ENCODE data around the gene C6orf15. TPM values are rescaled to one million over a fixed set of nuclear protein-coding genes. Genes with fewer than 3 reads are reported as not detected.

Gene C6orf15
- total and polyA plus RNA-seq, 2 of the 8 experiments (the other 6 are each of a cell fraction or from before 2014, with no cell fraction given), result not detected

DNA sequence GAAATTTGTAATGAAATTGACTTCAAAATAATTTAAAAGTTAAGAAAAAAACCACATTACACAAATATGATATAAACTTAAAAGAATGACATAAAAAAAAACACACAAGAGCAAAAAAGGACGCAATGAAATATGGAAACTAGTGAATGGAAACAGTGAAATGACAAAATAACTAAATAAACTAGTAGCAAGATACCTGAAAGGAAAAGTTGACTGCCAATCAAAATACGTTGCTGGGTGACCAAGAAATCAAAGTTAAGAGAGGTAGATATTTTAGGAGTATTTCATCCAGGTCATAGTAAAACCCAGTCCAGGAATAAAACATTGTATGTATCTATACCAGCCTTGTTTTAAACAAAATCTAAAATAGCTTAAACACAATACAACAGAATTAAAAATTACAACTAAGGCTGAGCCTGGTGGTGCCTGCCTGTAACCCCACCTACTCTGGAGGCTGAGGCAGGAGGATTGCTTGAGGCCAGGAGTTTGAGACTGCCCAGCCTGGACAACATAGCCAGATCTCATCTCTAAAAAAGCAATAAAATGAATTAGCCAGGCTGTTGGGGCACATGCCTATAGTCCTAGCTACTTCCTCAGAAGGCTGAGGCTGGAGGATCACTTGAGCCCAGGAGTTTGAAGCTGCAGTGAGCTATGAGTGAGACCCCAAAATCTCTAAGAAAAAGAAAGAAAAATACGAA lies 22.0 kb downstream of the C6orf15 start:
- Histone ChIP-seq H3K79me1 (ENCODE audit: low read depth, low read length) (no peaks in the 10 kb centered on the region), H2BK15ac (ENCODE audit: low read length) (no peak overlapping the region), H3K14ac (ENCODE audit: insufficient read length) (no peak overlapping the region), H3K4me1 (replicated peaks in 1 of 4; ENCODE audit: control insufficient read depth in 3 of 4, insufficient read depth in 4 of 4, low read length in 3 of 4) (peaks cover 0 to 3% (median 0%) of the 10 kb centered on the region in 4 experiments; a peak in 3 of 7 replicates), H4K20me1 (replicated peaks in 1 of 2; ENCODE audit: control insufficient read depth in 1 of 2, insufficient read depth in 2 of 2, low read length in 2 of 2) (no peaks in the 10 kb centered on the region), H3K23ac (ENCODE audit: insufficient read length) (no peak overlapping the region), H2AK5ac (ENCODE audit: low read depth, low read length) (no peak overlapping the region), H3K27me3 (replicated peaks in 1 of 4; ENCODE audit: control insufficient read depth in 3 of 4, extremely low read depth in 1 of 4, insufficient read depth in 3 of 4, low read length in 3 of 4) (no peaks in the 10 kb centered on the region), H3K4me2 (ENCODE audit: insufficient read depth in 1 of 2, low read depth in 2 of 2, low read length in 2 of 2) (no peak overlapping the region), H2BK12ac (ENCODE audit: low read depth, low read length) (no peak overlapping the region), H3K4me3 (ENCODE audit: extremely low read depth in 1 of 4, insufficient read depth in 2 of 4, low read depth in 3 of 4, low read length in 4 of 4) (no peak overlapping the region), H4K91ac (replicated peaks; ENCODE audit: insufficient read length, low read length) (no peak overlapping the region), H3K9ac (replicated peaks in 1 of 4; ENCODE audit: extremely low read depth in 1 of 4, low read depth in 3 of 4, low read length in 3 of 4) (no peak overlapping the region), H3K27ac (ENCODE audit: low read depth, low read length) (no peak overlapping the region), H2BK5ac (ENCODE audit: low read depth, low read length) (no peak overlapping the region), H3K9me3 (ENCODE audit: insufficient read depth in 2 of 2, low read depth in 1 of 2, low read length in 1 of 2) (no peaks in the 10 kb centered on the region), H3K56ac (replicated peaks; ENCODE audit: insufficient read length, low read depth, low read length) (no peak overlapping the region), H2AFZ (ENCODE audit: low read length) (no peak overlapping the region), H3K79me2 (ENCODE audit: control insufficient read depth in 1 of 2, insufficient read depth in 2 of 2, low read length in 2 of 2) (no peaks in the 10 kb centered on the region), H4K5ac (ENCODE audit: insufficient read length, low read depth, low read length) (no peak overlapping the region), H2BK20ac (ENCODE audit: low read length) (no peak overlapping the region), H3K23me2 (ENCODE audit: low read depth, low read length) (no peaks in the 10 kb centered on the region), H3K4ac (replicated peaks; ENCODE audit: insufficient read length, low read depth, low read length) (no peak overlapping the region), H3K18ac (ENCODE audit: extremely low read depth, low read length) (no peak overlapping the region), H4K8ac (ENCODE audit: extremely low read depth, insufficient read depth, low read length) (no peak overlapping the region), H2BK120ac (replicated peaks; ENCODE audit: low read depth, low read length) (no peak overlapping the region), H3K36me3 (ENCODE audit: control insufficient read depth in 2 of 4, insufficient read depth in 4 of 4, low read length in 3 of 4) (no peaks in the 10 kb centered on the region)
- ChIA-PET POLR2A (ENCODE audit: partially characterized antibody) (interaction anchor here (1.2 kb wide), 1 partner anchor 183 kb away, joined by 5 read pairs; the partner anchor contains the start of gene GTF2H4), CTCF (ENCODE audit: partially characterized antibody) (interaction anchor here (0.9 to 13.3 kb wide), 10 partner anchors 11 to 276 kb away, joined by 3 to 285 read pairs (median 6); partner anchors contain the start of genes CDSN and VARS2)
- FAIRE-seq (no peak), DNase-seq (ENCODE audit: low read depth in 1 of 2, low spot score in 2 of 2) (no peak)
- WGBS, 2 experiments (ENCODE audit: extremely low coverage in 1 of 2, insufficient coverage in 1 of 2, insufficient read length in 1 of 2, insufficient replicate concordance in 2 of 2, low coverage in 1 of 2, low lambda C conversion rate in 2 of 2, missing lambda C conversion rate in 1 of 2), result 68% methylated on average over 3 of the region's 3 CpGs; no CpG with 5 or more reads in 1 of the 2 experiments
- TF ChIP-seq, protein P1, sequence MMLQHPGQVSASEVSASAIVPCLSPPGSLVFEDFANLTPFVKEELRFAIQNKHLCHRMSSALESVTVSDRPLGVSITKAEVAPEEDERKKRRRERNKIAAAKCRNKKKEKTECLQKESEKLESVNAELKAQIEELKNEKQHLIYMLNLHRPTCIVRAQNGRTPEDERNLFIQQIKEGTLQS (IDR thresholded peaks at IDR 0.05; ENCODE audit: insufficient read depth, low read depth, low read length), result no peak
- TF ChIP-seq RBBP5 (IDR thresholded peaks at IDR 0.05; ENCODE audit: borderline replicate concordance, low read depth, low read length) (no peak), TAF7 (optimal IDR thresholded peaks at IDR 0.05; ENCODE audit: borderline replicate concordance, low read depth, low read length) (no peak), NANOG (IDR thresholded peaks at IDR 0.05; ENCODE audit: insufficient read depth, low read depth, low read length, poor library complexity, severe bottlenecking) (no peak), JUND (IDR thresholded peaks at IDR 0.05; ENCODE audit: low read length) (no peak), SP2 (IDR thresholded peaks at IDR 0.05; ENCODE audit: low read length) (no peak), CBX5 (IDR thresholded peaks at IDR 0.05; ENCODE audit: low read depth, low read length) (no peak), CHD2 (IDR thresholded peaks at IDR 0.05; ENCODE audit: low read length) (no peak), BCL11A (IDR thresholded peaks at IDR 0.05; ENCODE audit: low read depth in 2 of 2, low read length in 2 of 2) (no peak), BACH1 (IDR thresholded peaks at IDR 0.05; ENCODE audit: low read length) (no peak), ZNF274 (IDR thresholded peaks at IDR 0.05; ENCODE audit: borderline replicate concordance, extremely low read depth, low read length) (no peak), SIN3A (conservative IDR thresholded peaks at IDR 0.05 in 1 of 2, IDR thresholded peaks at IDR 0.05 in 1 of 2; ENCODE audit: low read depth in 1 of 2, low read length in 2 of 2) (no peak), CHD1 (IDR thresholded peaks at IDR 0.05; ENCODE audit: low read depth, low read length) (no peak)

All from H1 (cell line).